ENCODE measurements around the gene CEBPA.

CEBPA gene

GRCh38 chr19:33335446-33335845 lies 33.1 kb upstream of the CEBPA start:
- no peak overlapping the region for H3K4me3 ChIP-seq (ENCODE audit: low read depth, low read length)
- no peak for DNase-seq (ENCODE audit: low read depth)
- TF ChIP-seq CTCF (conservative IDR thresholded peaks at IDR 0.05; ENCODE audit: low read depth, low read length) = no peak

- no peak for DNase-seq (ENCODE audit: low read depth)
- no peak for TF ChIP-seq CTCF (conservative IDR thresholded peaks at IDR 0.05; ENCODE audit: low read depth, low read length)
- no peak overlapping the region for H3K4me3 ChIP-seq (ENCODE audit: low read depth, low read length)
Measured at GRCh38 chr19:33334271-33334670, 31.9 kb upstream of the CEBPA start.

- DNase-seq (ENCODE audit: low read depth) = no peak
- TF ChIP-seq CTCF (conservative IDR thresholded peaks at IDR 0.05; ENCODE audit: low read depth, low read length) = no peak
- no peak overlapping the region for H3K4me3 ChIP-seq (ENCODE audit: low read depth, low read length)
Measured at GRCh38 chr19:33333642-33334041, 31.3 kb upstream of the CEBPA start.

- no peak for TF ChIP-seq CTCF (conservative IDR thresholded peaks at IDR 0.05; ENCODE audit: low read depth, low read length)
- DNase-seq (ENCODE audit: low read depth) = no peak
- H3K4me3 ChIP-seq (ENCODE audit: low read depth, low read length) = no peak overlapping the region
Measured at GRCh38 chr19:33333151-33333550, 30.8 kb upstream of the CEBPA start.

GRCh38 chr19:33332248-33332647 lies 29.9 kb upstream of the CEBPA start:
- no peak overlapping the region for H3K4me3 ChIP-seq (ENCODE audit: low read depth, low read length)
- no peak for TF ChIP-seq CTCF (conservative IDR thresholded peaks at IDR 0.05; ENCODE audit: low read depth, low read length)
- DNase-seq (ENCODE audit: low read depth) = no peak

GRCh38 chr19:33329736-33330135 lies 27.4 kb upstream of the CEBPA start:
- no peak for TF ChIP-seq CTCF (conservative IDR thresholded peaks at IDR 0.05; ENCODE audit: low read depth, low read length)
- no peak overlapping the region for H3K4me3 ChIP-seq (ENCODE audit: low read depth, low read length)
- no peak for DNase-seq (ENCODE audit: low read depth)

- no peak for DNase-seq (ENCODE audit: low read depth)
- TF ChIP-seq CTCF (conservative IDR thresholded peaks at IDR 0.05; ENCODE audit: low read depth, low read length) = no peak
- no peak overlapping the region for H3K4me3 ChIP-seq (ENCODE audit: low read depth, low read length)
Measured at GRCh38 chr19:33329060-33329459, 26.7 kb upstream of the CEBPA start.
